PC-9 (cell line): ENCODE results near the gene VWA5A.

ENCODE experiments used
- CTCF ChIP-seq: fragments of 200-600 bp; sonication (generic); conservative IDR thresholded peaks from 2 replicates; pipeline ENCODE4 v1.6.1; 2017; ENCODE audit warnings: mixed run types, antibody characterized with exemption, mild to moderate bottlenecking, moderate library complexity
- EZH2 ChIP-seq: fragments of 200-600 bp; sonication (generic); IDR thresholded peaks from 2 replicates; pipeline ENCODE4 v1.8.0; 2017; ENCODE audit warnings: antibody characterized with exemption, low read depth

GRCh38 chr11:124109377-124109776 lies 5.9 kb upstream of the VWA5A start:
- TF ChIP-seq CTCF: no peak
- no peak for TF ChIP-seq EZH2
